ENCODE measurements around the gene KCNQ1OT1. TPM values are rescaled to one million over a fixed set of nuclear protein-coding genes. Genes with fewer than 3 reads are reported as not detected.
"Not testable (repeated sequence)": the region's sequence is repeated elsewhere in the genome, so short reads cannot be mapped to it uniquely, and the experiment has no call there.

Gene KCNQ1OT1
- polyA plus RNA-seq, 4 donors, result 0.73 to 1.8 (median 1.0) TPM

DNA sequence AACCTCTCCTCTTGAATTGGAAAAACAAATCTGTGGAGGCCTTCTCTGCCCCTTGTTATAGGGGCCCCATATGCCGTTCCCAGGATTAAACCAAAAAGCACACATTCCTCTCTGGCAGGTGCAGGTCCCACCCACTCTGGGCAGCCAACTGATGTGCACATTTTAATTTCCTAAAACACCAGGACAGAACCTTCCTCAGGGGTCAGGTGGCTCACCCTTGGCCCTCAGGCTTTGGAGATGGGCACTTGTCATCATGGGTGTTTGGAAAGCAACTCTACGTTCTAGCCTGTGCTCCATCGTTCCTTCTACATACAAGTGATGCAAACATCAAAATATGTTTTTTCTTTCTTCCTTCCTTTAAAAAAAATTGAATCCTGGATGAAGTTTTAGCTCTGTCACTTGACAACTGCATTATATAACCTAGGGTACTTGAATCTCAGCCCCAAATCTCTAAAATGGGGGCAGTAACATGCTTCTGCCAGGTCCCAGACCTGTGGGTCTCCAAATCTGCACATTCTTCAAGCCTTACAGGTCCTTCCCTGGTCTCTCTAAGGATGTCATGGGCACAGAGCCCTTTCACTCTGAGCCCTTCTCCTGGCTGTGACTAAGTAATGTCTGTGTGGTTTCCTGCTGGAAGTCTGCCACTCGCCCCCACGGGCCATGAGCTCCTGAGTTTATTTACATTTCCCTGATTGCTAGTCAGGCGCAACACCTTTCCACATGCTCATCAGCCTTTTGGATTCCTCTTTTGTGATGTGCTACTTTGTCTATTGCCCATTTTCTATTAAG, 43.8 kb downstream of the KCNQ1OT1 start:
- no peak for DNase-seq (ENCODE audit: low read depth in 4 of 4, low spot score in 3 of 4)

DNA sequence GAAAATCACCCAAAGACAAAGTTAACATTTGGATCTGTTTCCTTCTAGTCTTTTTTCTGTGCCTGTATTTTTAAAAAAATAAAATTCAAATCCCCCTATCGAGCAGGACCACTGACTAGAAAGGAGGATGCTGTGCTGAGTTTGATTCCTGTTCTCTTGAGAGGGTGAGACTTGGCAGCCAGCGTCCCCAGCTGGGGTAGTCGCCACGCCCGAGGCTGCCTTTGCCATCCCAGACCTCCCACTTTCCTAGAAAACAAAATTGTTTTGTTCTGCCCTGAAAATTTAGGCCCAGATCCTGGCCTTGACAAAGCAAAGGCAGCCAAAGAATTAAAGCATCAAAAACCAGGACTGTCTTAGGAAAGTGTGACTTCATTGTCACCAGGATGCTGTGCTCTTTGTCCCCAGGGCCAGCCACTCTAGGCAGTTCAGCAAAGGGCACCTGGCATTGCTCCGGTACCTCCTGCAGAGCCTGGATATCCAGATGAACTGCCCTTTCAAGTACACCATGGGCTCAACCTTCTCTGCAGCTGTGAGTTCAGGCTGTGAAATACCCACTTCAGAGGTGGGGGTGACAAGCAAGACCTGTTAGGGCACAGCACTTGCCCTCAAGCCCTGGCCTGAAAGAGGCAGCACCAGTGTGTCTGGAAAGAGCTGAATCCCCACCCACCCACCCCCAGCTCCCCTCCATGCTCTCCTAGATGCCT, 44.6 kb downstream of the KCNQ1OT1 start:
- no peak for DNase-seq (ENCODE audit: low read depth in 4 of 4, low spot score in 3 of 4)

DNA sequence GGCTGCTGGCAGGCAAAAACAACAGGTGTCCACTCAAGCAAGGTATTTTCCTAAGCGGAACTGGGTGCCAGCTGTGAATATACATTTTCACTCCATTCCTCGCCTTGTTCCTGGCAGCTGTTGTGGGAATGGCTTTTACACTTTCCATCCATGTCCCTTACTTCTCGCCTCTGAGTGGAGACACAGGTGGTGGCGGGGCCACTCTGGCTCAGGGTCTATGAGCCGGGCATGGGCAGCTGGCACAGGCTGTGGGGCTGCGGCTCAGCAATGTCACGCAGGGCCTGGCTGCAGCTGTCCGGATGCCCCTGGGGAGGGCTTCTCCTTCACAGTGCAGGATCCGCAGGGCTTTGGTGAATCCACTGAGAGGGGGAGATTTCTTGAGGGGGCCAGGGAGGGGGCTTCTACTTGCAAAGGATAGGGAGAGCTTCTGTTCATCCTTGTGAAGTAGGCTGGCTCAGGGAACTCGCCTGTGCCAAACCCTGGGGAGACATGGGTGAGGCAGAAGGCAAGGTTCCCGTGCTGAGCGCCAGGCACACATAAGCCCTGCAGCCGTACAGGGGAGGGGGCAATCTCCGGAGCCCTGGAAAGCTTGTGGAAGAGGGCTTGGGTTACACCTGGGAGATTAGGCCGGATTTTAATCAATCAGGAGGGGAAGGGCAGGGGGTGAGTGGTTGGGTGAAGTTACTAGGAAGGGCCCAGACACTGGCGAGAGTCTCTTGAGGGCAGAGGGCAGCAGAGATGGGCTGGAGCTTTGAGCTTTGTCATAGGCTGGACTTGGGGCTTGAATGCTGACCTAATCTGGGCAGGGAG, 45.7 kb downstream of the KCNQ1OT1 start:
- no peak for DNase-seq (ENCODE audit: low read depth in 4 of 4, low spot score in 3 of 4)

DNA sequence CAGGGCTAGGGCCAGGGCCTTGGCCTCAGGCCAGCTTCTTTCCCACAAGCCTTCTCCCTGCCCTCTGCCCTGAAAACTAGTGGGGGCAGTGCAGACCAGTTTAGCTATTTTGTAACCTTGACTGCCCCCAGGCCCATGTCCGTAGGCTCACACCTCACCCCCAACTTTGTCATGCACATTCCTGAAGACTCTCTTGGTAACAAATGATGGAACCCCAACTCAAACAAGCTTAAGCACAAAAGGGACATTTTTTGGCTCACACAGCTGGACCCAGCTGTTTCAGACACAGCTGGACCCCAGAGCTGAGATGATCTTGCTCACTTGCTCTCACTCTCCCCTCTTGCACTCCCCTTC, 46.6 kb downstream of the KCNQ1OT1 start:
- no peak for DNase-seq (ENCODE audit: low read depth in 4 of 4, low spot score in 3 of 4)

DNA sequence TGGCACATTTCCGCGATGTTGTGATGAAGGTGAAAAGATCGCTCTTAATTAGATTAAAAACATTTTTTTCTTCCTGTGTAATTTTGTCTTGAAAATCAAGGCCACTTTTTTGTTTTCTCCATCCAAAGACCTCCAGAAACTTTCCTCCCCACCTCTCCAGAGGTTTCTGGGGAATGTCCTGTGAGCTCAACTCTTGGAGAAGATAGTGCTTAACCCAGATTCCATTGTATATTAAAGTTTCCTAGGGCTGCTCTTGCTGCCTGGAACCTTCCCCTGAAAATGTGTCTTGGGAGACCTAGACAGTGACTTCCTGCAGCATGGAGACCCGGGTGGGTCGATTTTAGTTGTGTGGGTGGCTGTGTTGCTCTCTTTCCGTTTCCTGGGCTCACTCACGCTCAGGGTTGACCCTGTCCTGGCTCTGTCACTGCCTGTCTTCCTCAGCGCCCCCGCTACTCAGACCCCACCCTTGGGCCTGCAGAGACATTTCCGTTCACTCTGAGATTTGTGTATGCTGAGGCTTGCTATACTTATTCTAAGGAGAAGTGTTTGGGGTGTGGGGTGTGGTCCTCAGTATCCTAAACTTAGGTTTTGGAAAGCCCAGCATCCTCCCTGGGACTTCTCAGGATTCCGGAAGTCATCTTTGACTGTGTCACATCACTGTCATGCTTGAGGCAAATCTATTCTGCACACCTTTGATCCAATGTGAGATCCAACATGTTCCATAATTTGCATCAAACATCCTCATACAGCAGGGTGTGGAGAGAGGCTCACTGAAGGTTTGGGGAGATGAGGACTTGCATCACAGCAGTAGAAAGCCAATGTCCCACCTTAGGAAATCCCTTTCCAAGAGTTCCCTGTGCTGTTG, 47.2 kb downstream of the KCNQ1OT1 start:
- DNase-seq (ENCODE audit: low read depth in 4 of 4, low spot score in 3 of 4), result no peak

DNA sequence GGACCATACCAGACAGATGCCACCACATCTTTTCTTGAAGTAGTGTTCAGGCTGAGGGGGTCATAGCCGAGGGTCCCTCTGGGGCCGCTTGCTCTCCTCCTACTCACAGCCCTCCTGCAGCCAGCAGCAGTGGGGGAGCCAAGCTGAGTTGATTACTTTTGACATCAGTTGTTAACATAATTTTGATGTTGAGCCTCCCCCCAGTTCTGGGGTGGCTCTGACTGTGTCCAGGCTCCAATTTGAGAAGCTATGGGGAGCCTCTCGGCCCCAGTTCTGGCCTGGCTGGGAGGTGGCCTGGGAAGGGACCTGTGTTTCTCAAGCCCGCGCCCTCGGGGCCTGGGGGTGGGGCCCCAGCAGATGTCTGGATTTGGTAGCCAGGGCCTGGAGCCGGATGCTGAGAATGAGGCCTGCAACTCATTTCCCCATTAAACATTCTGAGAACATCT, 47.9 kb downstream of the KCNQ1OT1 start:
- no peak for DNase-seq (ENCODE audit: low read depth in 4 of 4, low spot score in 3 of 4)

DNA sequence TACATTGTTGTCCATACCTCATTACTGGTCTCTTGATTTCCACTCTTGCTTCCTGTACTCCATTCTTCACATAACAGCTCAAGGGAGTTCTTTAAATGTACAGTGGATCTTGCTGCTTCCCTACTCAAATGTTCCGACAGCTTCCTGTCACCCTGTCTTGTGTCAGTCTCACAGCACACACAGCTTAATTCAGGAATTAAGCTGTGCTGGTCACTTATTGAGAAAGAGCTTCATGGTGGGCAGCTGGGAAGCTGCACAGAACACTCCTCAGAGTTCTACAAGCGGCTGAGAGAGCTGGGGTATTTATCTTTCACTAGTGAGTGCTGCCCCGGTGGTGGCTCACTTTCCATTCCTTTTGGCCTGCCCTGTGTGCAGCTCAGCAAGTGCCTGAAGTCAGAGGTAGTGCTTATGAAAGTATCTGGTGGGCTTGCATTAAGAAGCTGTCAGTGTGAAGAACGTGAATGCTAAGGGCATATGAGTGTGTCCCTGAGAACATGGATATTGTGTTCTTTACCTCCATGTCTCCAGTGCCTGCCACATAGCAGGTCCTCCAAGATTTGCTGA, 48.7 kb downstream of the KCNQ1OT1 start:
- no peak for DNase-seq (ENCODE audit: low read depth in 4 of 4, low spot score in 3 of 4)

DNA sequence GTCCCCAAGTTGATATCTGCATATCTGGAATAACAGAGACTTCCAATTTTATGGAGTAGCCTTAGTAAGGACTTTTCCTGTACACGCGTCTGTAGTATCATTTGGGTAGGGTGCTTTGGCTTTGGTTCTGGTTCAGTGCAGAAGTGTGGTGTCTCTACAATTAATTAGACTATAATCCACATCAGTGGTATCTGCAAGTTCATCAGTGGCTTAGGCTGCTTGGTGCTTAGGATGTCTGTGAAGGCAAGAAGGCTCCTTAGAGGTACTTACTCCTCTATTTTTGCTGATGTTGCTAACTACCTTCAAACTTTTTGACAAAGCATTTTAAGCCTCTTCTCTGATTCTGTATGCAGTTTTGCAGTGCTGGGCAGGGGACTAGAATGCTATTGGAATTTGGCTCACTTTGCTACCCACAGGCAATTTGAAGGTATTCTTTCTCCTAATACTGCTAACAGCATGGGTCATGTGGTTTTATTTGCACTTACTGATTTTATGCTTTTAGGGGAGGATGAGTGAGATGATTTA, 49.4 kb downstream of the KCNQ1OT1 start:
- DNase-seq (ENCODE audit: low read depth in 4 of 4, low spot score in 3 of 4), result no peak

DNA sequence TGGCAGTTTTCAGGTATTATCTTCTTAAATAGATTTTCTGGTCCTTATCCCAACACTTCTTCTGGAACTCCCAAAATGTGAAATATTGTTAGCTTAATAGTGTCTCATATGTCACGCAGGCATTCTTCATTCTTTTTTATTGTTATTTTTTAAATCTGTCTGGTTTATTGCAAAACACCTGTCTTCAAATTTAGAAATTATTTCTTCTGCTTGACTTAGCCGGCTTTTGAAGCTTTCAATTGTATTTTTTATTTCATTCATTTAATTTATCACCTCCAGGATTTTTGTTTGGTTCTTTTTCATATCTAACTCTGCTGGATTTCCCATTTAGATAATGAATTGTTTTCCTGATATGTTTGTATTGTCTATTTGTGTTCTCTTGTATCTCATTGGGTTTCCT, 49.9 kb downstream of the KCNQ1OT1 start:
- DNase-seq (ENCODE audit: low read depth in 4 of 4, low spot score in 3 of 4), result no peak

DNA sequence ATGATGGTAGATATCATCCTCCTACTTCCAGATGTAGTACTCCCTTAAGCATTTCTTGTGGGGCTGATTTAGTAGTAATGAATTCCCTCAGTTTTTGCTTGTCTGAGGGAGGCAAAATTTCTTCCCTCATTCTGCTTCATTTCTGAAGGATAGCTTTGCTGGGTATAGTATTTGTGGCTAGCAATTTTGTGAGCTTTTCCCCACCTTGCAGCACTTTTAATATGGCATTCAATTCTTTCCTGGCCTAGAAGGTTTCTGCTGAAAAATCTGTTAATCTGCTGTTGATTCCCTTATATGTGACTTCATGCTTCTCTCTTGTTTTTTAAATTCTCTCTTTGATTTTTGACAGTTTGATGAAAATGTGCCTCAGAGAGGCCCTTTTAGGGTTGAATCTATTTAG, 50.4 kb downstream of the KCNQ1OT1 start:
- no peak for DNase-seq (ENCODE audit: low read depth in 4 of 4, low spot score in 3 of 4)

DNA sequence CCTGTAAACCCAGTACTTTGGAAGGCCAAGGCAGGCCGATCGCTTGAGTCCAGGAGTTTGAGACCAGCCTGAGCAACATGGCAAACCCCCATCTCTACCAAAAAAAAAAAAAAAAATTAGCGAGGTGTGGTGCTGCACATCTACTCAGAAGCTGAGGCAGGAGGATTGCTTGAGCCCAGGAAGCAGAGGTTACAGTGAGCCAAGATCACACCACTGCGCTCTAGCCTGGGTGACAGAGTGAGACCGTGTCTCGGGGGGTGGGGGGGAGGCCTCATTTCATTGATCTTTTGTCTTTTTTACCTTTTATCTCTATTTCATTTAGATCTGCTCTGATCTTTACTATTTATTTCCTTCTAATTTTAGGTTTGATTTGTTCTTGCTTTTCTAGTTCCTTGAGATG, 51.8 kb downstream of the KCNQ1OT1 start:
- no peak for DNase-seq (ENCODE audit: low read depth in 4 of 4, low spot score in 3 of 4)

DNA sequence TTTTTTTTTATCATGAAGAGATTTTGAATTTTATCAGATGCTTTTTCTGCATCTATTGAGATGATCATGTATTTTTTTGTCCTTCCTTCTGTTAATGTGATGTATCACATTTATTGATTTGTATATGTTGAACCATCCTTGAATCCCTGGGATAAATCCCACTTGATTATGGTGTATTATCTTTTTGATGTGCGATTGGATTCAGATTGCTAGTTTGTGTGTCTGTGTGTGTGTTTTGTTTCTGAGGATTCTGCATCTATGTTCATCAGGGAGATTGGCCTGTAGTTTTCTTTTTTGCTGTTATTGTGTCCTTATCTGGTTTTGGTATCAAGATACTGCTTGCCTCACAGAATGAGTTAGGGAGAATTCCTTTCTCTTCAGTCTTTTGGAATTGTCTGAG, 52.6 kb downstream of the KCNQ1OT1 start:
- no peak for DNase-seq (ENCODE audit: low read depth in 4 of 4, low spot score in 3 of 4)

DNA sequence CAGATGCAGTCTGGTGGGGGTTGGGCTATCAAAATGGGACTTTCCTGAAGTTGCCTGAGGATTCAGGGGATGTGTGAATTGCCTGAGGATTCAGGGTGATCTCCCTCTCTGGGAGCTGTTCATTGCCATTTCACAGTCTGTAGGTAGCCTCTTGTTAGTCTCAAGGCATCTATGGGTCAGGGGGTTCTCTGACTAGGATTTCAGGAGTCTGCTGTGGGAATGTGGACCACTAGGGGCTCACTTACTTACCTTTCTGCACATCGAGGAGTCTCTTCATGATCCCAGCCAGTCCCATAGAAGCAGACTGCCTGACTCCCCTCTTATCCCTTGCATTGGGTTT, 54.0 kb downstream of the KCNQ1OT1 start:
- no peak for DNase-seq (ENCODE audit: low read depth in 4 of 4, low spot score in 3 of 4)

DNA sequence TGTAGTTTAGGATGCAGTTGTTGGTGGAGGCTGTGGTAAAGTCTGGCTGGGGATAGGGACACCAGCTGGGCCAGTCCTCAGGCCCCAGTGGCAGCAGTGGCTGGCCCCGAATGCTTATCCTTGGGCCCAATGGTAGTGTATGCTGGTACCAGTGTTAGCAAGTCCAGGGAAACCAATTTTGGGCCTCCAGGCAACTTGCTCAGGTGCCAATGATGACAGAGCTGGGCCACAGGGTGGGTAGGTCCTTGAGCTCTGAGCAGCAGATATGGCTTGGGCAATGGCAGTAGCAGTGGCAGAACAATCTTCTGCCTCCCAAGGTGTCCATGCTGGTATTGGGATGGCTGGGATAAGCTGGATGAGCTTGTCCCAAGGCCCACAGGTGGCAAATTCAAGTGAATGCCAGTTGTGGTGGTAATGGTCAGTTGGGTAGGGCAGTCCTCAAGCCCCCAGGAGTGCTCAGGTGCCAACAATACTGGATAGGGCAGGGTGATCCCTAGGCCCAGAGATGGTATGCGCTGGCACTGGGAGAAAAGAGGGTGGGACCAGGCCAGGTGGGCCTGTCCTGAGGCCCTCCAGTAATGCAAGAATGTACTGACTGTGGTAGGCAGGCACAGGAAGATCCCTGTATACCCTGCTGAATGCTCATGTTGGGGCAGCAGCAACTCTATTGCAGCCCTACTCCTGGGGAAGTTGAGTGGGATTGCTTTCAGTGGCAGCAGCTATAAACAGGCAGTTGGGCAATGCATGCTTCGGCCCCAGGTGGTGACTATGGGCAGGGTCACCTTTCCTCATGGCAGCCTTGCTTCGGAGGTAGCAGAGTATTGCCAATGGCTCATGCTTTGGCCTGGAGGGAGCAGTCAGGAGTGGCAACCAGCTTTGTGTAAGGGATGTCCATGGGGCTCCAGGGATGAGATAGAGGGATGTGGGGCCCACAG, 54.7 kb downstream of the KCNQ1OT1 start:
- DNase-seq (ENCODE audit: low read depth in 4 of 4, low spot score in 3 of 4), result no peak

DNA sequence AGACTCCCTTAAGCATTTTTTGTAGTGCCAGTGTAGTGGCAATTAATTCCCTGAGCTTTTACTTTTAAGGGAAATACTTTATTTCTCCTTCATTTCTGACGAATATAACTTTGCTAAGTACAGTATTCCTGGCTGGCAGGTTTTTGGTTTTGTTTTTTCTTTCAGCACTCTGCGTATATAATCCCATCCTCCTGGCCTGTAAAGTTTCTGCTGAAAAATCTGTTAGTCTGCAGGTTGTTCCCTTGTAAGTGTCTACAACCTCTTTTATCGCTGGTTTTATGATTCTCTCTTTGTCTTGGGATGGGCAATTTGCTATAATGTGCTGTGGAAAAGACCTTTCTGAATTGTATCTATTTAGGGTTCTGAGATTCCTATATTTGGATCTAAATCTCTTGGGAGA, 56.0 kb downstream of the KCNQ1OT1 start:
- no peak for DNase-seq (ENCODE audit: low read depth in 4 of 4, low spot score in 3 of 4)

DNA sequence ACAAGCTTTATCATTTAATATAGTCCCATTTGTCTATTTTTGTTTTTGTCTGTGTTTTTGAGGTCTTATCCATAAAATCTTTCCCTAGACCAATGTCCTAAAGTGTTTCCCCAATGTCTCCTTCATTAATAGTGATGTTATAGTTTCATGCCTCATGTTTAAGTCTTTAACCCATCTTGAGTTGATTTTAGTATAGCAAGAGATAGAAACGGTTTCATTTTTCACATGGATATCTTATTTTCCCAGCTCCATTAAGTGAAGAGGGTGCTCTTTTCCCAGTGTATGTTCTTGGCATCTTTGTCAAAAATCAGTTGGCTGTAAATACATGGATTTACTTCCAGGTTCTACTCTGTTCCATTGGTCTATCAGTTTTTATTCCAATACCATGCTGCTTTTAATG, 58.2 kb downstream of the KCNQ1OT1 start:
- DNase-seq (ENCODE audit: low read depth in 4 of 4, low spot score in 3 of 4), result no peak

DNA sequence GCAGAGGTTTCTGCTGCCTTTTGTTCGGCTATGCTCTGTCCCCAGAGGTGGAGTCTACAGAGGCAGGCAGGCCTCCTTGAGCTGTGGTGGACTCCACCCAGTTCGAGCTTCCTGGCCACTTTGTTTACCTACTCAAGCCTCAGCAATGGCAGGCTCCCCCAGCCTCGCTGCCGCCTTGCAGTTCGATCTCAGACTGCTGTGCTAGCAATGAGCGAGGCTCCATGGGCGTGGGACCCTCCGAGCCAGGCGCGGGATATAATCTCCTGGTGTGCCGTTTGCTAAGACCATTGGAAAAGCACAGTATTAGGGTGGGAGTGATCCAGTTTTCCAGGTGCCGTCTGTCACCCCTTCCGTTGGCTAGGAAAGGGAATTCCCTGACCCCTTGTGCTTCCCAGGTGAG, 60.0 kb downstream of the KCNQ1OT1 start:
- DNase-seq (ENCODE audit: low read depth in 4 of 4, low spot score in 3 of 4), result not testable (repeated sequence)

DNA sequence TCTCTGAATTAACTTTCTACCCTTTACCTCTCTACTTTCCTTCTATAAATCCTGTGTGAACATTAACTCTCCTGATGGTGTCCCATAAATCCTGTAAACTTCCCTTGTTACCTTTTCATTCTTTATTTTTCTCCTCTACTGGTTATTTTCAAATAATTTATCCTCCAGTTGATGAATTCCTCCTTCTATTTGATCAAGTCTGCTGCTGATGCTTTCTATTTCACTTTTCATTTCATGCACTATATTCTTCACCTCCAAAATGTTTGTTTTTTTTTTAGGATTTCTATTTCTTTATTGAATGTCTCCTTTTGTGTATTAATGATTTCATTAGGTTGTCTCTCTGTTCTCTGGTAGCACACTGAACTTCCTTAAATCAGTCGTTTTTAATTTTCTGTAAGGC, 68.6 kb downstream of the KCNQ1OT1 start:
- DNase-seq (ENCODE audit: low read depth in 4 of 4, low spot score in 3 of 4), result no peak

DNA sequence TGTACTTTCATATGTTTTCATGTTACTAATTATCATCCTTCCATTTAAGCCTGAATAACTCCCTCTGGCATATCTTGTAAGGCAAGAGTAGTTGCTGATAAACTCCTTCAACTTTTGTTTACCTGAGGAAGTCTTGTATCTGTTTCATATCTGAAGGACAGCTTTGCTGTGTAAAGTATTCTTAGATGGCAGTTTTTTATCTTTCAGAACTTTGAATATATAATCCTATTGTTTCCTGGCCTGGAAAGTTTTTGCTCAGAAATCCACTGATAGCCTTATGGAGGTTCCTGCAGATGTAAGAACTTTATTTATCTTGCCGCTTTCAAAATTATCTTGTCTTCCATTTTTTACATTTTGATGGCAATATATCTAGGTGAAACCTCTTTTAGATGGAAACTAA, 69.1 kb downstream of the KCNQ1OT1 start:
- DNase-seq (ENCODE audit: low read depth in 4 of 4, low spot score in 3 of 4), result no peak

All from left renal pelvis (tissue), 4 donors.